Stimulated activated CD8-positive, alpha-beta memory T cell treated with anti-CD3 and anti-CD28 coated beads, Interleukin-7, amount 100 ng/mL, for 1 hour (primary cell): ENCODE data around the gene SLC12A3.
A peak's percentile ranks its signal among the peaks of the same experiment; 100 is the strongest.

ENCODE experiments used
- DNase-seq, 2 donors: peaks; one replicate each; pipeline ENCODE4 v3.0.0-alpha.2; 2020; ENCODE audit warnings: low read depth in 2 of 2

The SLC12A3 gene

GRCh38 chr16:56941856-56942331 is 76.9 kb downstream of the SLC12A3 start:
- DNase-seq: no peak

- DNase-seq: no peak
Observed at GRCh38 chr16:56943761-56944375, 78.9 kb downstream of the SLC12A3 start.

- no peak for DNase-seq
Observed at GRCh38 chr16:56944954-56945839, 80.2 kb downstream of the SLC12A3 start.

- no peak for DNase-seq
Observed at GRCh38 chr16:56945847-56946527, 81.0 kb downstream of the SLC12A3 start.

GRCh38 chr16:56946767-56947603 is 82.0 kb downstream of the SLC12A3 start:
- DNase-seq: no peak

- no peak for DNase-seq
Observed at GRCh38 chr16:56947604-56947995, 82.6 kb downstream of the SLC12A3 start.

GRCh38 chr16:56948234-56948633 is 83.2 kb downstream of the SLC12A3 start:
- no peak for DNase-seq

GRCh38 chr16:56950051-56950450 is 85.0 kb downstream of the SLC12A3 start:
- no peak for DNase-seq

GRCh38 chr16:56950455-56950854 is 85.4 kb downstream of the SLC12A3 start:
- no peak for DNase-seq

GRCh38 chr16:56950881-56951771 is 86.1 kb downstream of the SLC12A3 start:
- peak in 1 of 2 donors; percentile 23 for DNase-seq

- DNase-seq: no peak
Observed at GRCh38 chr16:56953006-56953405, 88.0 kb downstream of the SLC12A3 start.

GRCh38 chr16:56956076-56956475 is 91.1 kb downstream of the SLC12A3 start:
- no peak for DNase-seq

GRCh38 chr16:56956756-56957155 is 91.7 kb downstream of the SLC12A3 start:
- no peak for DNase-seq

GRCh38 chr16:56960681-56961281 is 95.8 kb downstream of the SLC12A3 start:
- DNase-seq: no peak

GRCh38 chr16:56961386-56961785 is 96.4 kb downstream of the SLC12A3 start:
- no peak for DNase-seq

GRCh38 chr16:56961851-56962281 is 96.9 kb downstream of the SLC12A3 start, which contains the start of gene CETP:
Gene CETP, plus strand, starts transcription at chr16:56961950. Its CDS starts 30 bp downstream, at chr16:56961980.
- DNase-seq: no peak

- DNase-seq: peak; percentile 84 to 96
Observed at GRCh38 chr16:56964243-56965148, 99.5 kb downstream of the SLC12A3 start.
